Mesodermal cell (in vitro differentiated cells): ENCODE results near the gene CACFD1.

ENCODE experiments used
- H3K27ac ChIP-seq: 2 replicates; pipeline ENCODE4 v1.7.0; 2013; ENCODE audit warnings: mild to moderate bottlenecking, low read depth, low read length, moderate library complexity; ENCODE audit not compliant: severe bottlenecking
- H3K36me3 ChIP-seq: 2 replicates; pipeline ENCODE4 v1.7.1; 2013; ENCODE audit warnings: mild to moderate bottlenecking, low read length, moderate library complexity; ENCODE audit not compliant: control insufficient read depth, insufficient read depth
- H3K4me1 ChIP-seq: one replicate; pipeline ENCODE4 v1.7.1; 2013; ENCODE audit warnings: mild to moderate bottlenecking, low read length; ENCODE audit not compliant: insufficient read depth, control insufficient read depth, poor library complexity, severe bottlenecking
- H3K4me3 ChIP-seq: 2 replicates; pipeline ENCODE4 v1.7.0; 2013; ENCODE audit warnings: low read length, control low read depth, mild to moderate bottlenecking; ENCODE audit not compliant: insufficient read depth, poor library complexity, severe bottlenecking; ENCODE audit errors: extremely low read depth
- H3K9me3 ChIP-seq: 2 replicates; pipeline ENCODE4 v1.7.1; 2013; ENCODE audit warnings: mild to moderate bottlenecking, low read length, moderate library complexity; ENCODE audit not compliant: control insufficient read depth
- WGBS, 2 experiments: methylation state at CpG; one replicate each; pipeline ENCODE4 v1.1.5; 2013; ENCODE audit warnings: missing lambda C conversion rate in 2 of 2; ENCODE audit not compliant: insufficient coverage in 2 of 2; 5-methylcytosine and 5-hydroxymethylcytosine counted together

Gene CACFD1

DNA sequence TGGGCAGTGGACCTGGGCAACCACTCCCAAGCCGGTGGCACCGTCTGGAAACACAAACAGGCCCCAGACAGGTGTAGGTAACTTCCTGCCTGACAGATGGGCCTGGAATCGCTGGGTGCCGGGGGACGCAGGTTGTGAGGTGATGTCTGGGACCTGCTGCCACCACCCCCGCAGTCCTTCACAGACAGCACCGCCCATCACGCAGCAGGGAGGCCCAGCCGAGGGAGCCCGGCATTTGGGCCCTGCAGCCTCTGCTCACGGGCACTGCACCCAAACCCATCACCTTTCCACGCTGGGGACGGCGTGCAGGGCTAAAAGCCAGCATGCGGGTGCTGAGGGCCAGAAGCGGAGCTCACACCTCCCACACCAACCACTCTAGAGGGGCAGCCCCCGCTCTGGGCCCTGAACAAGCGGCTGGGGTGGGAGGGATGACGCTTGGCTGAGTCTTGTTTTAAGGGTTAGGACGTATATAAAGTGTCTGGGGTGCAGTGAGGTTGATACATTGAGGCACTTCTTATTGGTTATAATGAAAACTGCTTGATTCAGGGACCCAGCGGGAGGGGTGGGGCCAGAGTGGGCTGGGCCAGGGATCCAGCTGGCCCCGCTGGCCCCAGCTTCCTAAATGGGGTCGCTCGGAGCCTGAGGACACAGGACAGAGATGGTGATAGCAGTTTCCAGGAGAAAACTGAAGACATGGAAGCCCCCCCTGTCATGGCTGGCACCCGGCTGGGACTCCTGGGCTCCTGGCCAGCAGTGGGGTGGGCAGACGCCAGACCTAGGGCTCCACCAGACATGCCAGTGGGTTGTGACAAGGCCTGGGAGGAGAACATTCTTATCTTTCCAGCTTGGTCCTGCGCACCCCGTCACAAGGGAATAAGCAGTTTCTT, 53.7 kb downstream of the CACFD1 start:
- 90 to 92% methylated on average over 18 to 23 of the region's 28 CpGs for WGBS, 2 experiments
- H3K9me3 ChIP-seq = no peaks in the 10 kb centered on the region
- H3K4me1 ChIP-seq = peaks cover 17% of the 10 kb centered on the region
- no peaks in the 10 kb centered on the region for H3K36me3 ChIP-seq
- no peak overlapping the region for H3K27ac ChIP-seq
- H3K4me3 ChIP-seq = no peak overlapping the region

DNA sequence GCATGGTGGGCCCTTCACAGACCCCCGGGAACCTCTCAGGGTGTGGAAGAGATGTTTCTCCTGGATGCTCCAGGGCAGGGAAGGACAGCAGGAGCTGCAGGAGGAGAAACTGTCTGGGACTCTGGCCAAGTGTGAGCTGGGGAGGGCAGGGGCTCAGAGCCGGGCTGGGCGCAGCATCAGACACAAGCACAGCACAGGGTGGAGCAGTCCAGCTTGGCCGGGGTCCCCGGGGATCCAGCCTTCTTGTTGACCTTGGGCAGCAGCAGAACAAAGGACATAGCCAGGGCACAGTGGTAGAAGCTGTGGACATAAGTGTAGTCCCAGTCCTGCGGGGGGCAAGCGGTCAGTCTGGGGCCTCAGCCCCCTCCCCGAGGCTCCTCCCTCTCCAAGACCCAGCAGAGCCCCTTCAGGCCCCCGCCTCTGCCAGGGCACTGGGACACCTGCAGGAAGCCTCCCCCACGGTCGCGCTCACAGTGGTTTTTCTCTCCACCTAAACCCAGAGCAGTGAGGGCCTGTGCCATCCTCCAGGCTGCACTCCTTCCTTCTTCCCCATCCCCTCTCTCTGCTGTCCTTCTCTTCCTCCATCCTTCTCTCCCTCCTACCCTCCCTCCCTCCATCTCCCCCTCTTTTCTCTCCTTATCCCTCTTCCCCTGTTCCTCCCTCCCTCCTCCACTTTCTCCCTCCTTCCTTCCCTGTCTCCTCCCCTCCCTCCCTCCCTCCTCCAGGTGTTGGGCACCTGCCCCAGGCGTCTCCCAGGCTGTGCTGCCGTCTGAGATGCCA, 54.9 kb downstream of the CACFD1 start:
- 88 to 95% methylated on average over 11 to 14 of the region's 14 CpGs for WGBS, 2 experiments

DNA sequence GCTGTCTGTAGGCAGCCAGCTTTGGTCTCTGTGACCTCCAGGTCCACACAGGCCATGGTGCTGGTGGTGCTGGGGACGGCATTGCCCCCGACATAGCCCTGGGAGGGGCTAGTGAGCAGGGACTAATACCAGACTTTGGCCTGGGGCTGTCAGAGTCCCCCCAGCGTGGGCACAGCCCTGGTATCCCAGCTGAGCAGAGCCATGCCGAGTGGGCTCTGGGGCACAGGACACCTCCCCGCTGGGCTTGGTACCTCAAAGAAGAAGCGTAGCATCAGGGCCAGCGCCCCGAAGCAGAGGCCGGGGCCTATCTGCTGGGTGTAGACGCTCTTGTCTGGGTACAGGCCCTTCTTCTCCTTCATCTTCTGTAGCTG, 55.4 kb downstream of the CACFD1 start:
- WGBS, 2 experiments = 92 to 98% methylated on average over 5 to 10 of the region's 10 CpGs
- Histone ChIP-seq H3K4me1 (no peaks in the 10 kb centered on the region), H3K36me3 (no peaks in the 10 kb centered on the region), H3K9me3 (no peaks in the 10 kb centered on the region), H3K4me3 (no peak overlapping the region), H3K27ac (no peak overlapping the region)

More for the DNA sequence above, 54.9 kb downstream of the CACFD1 start:
- Histone ChIP-seq H3K4me1 (peaks cover 5% of the 10 kb centered on the region), H3K27ac (no peak overlapping the region), H3K9me3 (no peaks in the 10 kb centered on the region), H3K4me3 (no peak overlapping the region), H3K36me3 (no peaks in the 10 kb centered on the region)

DNA sequence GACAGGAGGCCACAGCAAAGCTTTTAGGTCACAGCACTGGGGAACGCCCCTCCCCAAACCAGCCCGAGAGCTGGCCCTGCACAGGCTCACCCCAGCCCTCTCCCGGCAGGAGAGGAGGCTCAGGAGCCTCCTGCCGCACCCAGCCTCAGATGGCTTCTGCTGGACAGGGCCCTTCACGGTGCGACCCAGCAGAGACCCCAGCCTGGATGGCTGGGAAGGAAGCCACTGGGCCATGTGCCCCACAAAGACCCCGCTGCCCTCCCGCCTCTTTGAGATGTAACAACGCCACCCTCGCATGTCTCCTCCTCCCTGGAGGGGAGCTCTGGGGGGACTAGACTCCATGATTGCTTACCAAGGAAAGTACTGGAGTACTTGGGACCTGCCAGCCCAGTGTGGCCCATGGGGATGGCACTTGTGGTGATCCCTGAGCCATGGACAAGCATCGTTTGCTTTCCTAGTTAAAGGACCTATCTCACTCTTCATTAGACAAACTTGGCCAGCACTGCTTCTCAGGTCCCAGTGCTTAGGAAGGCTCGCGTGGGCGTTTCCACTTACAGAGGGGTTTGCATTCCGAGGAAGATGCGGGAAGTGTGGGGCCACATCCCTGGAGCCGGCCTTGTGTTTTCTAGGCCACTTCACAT, 56.0 kb downstream of the CACFD1 start:
- Histone ChIP-seq H3K27ac (no peak overlapping the region), H3K9me3 (no peaks in the 10 kb centered on the region), H3K36me3 (no peaks in the 10 kb centered on the region), H3K4me1 (no peaks in the 10 kb centered on the region), H3K4me3 (no peak overlapping the region)
- 96 to 98% methylated on average over 7 to 16 of the region's 17 CpGs for WGBS, 2 experiments

DNA sequence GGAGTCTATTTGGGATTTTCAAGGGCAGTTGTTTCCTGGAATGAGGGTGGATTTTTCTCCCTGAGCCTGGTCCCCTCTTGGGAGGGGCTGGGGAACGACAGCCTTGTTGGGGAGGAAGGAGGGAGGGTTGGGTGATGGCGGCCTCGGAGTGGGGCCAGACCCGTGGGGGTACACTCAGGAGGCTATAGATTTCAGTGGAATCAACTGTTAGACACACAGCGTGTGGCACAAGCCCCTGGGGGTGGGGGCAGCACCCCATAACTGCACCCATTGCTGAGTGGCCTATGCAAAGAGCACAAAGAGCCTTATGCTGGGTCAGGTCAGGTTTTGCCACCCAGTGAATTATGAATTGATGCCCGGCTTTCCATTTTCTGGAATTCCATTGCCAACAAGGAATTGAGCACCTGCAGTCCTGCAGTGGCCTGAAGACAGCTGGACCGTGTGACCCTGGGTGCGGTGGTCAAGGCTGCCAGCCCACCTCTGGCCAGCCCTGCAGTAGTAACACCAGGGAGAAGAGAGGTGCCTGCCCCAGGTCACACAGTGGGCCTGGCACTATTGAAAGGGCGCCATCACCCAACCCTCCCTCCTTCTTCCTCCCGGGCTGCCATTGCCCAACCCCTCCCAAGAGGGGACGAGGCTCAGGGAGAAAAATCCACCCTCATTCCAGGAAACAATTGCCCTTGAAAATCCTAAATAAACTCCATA, 56.6 kb downstream of the CACFD1 start:
- no peaks in the 10 kb centered on the region for H3K9me3 ChIP-seq
- H3K4me1 ChIP-seq = no peaks in the 10 kb centered on the region
- 90 to 97% methylated on average over 8 to 10 of the region's 11 CpGs for WGBS, 2 experiments
- no peaks in the 10 kb centered on the region for H3K36me3 ChIP-seq
- H3K27ac ChIP-seq = no peak overlapping the region
- no peak overlapping the region for H3K4me3 ChIP-seq

DNA sequence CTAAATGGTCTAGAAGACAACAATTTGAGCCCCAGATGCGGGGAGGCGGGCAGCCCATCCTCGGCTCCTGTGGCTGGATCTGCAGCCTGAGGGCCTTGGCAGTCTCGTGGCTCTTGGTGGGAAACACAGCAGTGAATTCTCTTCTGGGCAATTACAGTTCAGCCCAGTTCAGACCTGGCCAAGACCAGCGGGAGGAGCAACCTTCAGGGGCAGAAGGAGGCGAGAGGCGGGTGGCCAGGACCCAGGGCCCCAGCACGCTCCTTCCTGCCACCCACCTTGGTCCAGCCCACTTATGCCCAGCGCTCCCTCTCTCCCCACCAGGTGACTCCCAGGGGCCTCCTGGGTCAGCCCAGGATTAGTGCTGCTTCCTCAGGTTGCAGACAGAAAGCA, 57.2 kb downstream of the CACFD1 start:
- H3K27ac ChIP-seq = no peak overlapping the region
- no peaks in the 10 kb centered on the region for H3K36me3 ChIP-seq
- no peak overlapping the region for H3K4me3 ChIP-seq
- no peaks in the 10 kb centered on the region for H3K9me3 ChIP-seq
- H3K4me1 ChIP-seq = no peaks in the 10 kb centered on the region
- 90 to 97% methylated on average over 9 of the region's 9 CpGs for WGBS, 2 experiments

DNA sequence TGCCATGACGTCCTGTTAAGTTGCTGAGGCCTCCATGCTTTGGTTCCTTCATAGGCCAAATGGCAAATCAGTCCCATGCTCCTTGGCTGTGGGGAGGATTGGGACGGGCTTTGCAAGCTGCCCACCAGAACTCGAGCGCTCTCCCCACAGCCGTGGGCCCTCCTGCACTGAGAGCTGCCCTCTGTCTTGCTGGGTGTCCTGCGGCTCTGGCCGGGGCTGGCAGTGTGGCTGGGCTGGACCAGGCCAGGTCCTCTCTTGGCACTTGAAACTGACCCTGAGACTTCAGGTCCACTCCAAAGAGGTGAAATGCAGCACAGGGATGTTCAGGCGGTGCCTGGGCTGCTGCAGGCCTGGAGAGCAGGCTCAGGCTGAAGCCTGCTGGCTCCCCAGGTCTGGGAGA, 57.9 kb downstream of the CACFD1 start:
- Histone ChIP-seq H3K27ac (no peak overlapping the region), H3K36me3 (no peaks in the 10 kb centered on the region), H3K9me3 (no peaks in the 10 kb centered on the region), H3K4me3 (no peak overlapping the region), H3K4me1 (no peaks in the 10 kb centered on the region)
- WGBS, 2 experiments = 81 to 85% methylated on average over 7 to 8 of the region's 8 CpGs

DNA sequence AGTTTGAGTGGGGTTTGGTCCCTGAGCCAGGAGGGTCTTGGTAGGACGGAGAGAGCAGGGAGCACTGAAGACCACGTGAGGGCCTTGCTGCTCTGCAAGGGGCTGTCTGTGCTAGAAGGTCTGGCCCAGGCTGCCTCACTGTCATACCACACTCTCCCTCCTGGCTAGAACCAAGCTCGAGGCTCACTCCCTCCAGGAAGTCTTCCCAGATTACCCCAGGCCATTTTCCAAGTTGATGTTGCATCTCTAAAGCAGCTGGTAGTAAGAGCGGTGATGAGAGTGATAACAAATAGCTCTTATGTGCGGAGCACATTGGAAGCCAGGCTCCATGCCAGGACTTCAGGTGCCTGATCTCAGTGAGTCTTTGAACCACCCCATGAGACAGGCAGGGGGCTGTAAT, 58.4 kb downstream of the CACFD1 start:
- Histone ChIP-seq H3K36me3 (no peaks in the 10 kb centered on the region), H3K9me3 (no peaks in the 10 kb centered on the region), H3K4me1 (no peaks in the 10 kb centered on the region), H3K27ac (no peak overlapping the region), H3K4me3 (no peak overlapping the region)
- 92 to 98% methylated on average over 3 to 4 of the region's 5 CpGs for WGBS, 2 experiments

DNA sequence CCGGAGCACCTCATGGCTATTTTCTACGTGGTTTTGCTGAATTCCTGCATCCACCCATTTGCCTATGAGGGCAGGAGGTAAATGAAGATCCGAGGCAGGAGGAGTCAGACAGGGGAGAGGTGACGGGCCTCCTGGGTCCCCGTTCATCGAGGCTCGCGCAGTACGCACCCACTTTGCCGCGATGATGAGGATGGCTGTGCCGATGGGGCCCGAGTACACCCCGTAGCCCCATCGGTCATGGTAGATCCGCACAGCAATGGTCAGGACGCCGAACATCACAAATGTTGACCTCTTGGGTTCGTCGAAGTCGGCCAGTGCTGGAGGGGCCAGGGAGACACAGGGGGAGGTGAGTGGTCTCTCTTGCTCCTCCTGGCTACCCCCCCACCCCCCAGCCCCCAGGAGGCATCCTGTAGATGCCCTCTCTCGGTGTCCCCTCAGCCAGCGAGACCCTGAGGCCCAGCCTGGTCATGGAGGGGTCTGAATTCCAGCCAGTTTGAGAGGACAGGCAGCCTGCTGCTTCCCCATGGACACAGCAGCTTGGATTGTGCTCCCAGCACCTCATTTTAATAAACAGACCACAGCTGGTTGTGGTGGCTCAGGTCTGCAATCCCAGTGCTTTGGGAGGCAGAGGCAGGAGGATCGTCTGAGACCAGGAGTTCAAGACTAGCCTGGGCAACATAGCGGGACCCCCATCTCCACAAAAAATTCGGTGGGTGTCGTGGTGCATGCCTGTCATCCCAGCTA, 59.1 kb downstream of the CACFD1 start:
- peaks cover 1% of the 10 kb centered on the region for H3K4me1 ChIP-seq
- WGBS, 2 experiments = 94 to 95% methylated on average over 25 of the region's 27 CpGs

DNA sequence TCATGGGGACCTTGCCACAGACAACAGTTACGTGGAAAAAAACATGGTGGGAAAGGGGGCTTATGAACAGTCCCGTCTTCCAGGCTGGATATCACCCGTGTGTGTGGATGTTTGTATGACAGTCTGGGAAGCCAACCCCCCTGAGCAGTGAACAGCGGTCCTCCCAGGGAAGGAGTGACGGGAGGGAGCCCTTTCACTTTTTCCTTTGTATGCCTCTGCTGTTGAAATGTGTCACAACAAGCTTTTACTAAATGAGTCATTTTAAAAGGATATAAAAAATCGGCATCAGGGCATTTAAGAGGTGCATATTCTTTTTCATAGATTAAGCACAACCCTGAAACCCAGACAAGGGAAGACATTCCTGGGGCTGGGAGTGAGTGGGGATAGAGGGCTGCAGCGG, 59.9 kb downstream of the CACFD1 start:
- H3K4me1 ChIP-seq = peaks cover 3% of the 10 kb centered on the region
- no peaks in the 10 kb centered on the region for H3K36me3 ChIP-seq
- H3K4me3 ChIP-seq = no peak overlapping the region
- 87 to 95% methylated on average over 3 to 6 of the region's 7 CpGs for WGBS, 2 experiments
- no peak overlapping the region for H3K27ac ChIP-seq
- H3K9me3 ChIP-seq = no peaks in the 10 kb centered on the region

More for the DNA sequence above, 59.1 kb downstream of the CACFD1 start:
- Histone ChIP-seq H3K4me3 (no peak overlapping the region), H3K27ac (no peak overlapping the region), H3K36me3 (no peaks in the 10 kb centered on the region), H3K9me3 (no peaks in the 10 kb centered on the region)
